Subcutaneous adipose tissue (tissue), 4 donors: ENCODE data around the gene GNMT. TPM values are rescaled to one million over a fixed set of nuclear protein-coding genes. Genes with fewer than 3 reads are reported as not detected.

Experiments used
- total RNA-seq, 4 donors: library from RNA; depleted of rRNA; stranded (reverse); fragments of >200 nt; gene quantifications; one replicate each; pipeline ENCODE4 v1.1.0, GENCODE V29; 2016
- TF ChIP-seq, protein P1 (sequence below): fragments of 450-650 bp; IDR thresholded peaks from one replicate; pipeline ENCODE4 v1.5.1; 2016; ENCODE audit warnings: low read depth, mild to moderate bottlenecking, control low read depth, antibody characterized with exemption, moderate library complexity

The GNMT gene
- total RNA-seq, 4 donors from 2014 or later = 0.44 TPM; not detected in 3

DNA sequence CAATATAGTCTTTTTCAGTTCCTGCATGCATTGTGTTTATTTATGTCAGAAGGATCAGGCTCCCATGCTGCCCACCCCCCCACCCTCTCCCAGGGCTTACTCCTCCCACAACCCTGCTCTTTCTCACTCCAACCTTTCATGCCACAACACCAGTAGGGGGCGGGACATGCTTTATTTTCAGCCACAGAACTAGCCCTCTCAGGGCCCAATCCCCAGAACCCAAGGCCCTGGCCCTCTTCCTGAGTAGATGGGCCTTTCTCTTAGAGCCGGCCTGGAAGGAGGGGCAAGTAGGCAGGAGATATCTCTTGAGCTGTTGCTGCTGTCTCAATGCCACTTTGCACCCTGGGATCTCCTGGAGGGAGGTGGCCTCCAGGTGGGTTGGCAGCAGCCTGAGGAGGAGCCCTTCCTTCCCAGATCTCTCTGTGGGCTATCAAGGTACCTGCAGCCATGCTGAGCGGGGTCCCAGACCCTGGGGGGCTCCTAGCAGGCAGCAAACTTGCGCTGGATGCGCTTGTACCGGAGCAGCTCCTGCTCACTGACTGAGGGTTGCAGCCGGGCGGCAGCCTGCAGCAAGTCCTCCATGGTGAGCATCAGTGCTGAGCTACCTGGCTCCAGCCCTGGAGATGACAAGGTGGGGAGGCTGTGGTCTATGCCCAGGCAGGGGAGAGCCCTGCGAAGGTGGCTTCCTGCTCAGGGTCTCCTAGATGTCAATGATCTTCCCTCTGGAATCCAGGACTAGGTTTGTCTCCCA is 3.5 kb downstream of the GNMT start:
- TF ChIP-seq, protein P1, sequence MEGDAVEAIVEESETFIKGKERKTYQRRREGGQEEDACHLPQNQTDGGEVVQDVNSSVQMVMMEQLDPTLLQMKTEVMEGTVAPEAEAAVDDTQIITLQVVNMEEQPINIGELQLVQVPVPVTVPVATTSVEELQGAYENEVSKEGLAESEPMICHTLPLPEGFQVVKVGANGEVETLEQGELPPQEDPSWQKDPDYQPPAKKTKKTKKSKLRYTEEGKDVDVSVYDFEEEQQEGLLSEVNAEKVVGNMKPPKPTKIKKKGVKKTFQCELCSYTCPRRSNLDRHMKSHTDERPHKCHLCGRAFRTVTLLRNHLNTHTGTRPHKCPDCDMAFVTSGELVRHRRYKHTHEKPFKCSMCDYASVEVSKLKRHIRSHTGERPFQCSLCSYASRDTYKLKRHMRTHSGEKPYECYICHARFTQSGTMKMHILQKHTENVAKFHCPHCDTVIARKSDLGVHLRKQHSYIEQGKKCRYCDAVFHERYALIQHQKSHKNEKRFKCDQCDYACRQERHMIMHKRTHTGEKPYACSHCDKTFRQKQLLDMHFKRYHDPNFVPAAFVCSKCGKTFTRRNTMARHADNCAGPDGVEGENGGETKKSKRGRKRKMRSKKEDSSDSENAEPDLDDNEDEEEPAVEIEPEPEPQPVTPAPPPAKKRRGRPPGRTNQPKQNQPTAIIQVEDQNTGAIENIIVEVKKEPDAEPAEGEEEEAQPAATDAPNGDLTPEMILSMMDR = no peak

DNA sequence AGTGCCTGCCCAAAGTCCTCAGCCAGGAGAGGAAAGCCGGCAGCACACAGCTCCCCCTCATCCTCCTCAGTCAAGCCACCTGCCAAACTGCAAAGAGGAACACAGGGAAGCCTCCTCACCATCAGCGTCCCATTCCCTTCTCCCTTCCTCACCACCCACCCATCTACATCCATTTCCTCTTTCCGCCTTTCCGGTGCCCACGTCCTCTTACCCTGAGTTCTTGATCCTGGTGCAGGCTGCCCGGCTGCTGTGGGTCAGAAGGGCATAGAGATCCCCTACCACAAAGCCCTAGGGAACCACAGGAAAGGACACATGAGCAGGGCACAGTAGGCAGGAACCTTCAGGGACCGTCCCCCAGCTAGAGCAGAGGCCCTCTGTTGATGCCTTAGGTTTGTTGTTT is 6.0 kb downstream of the GNMT start:
- TF ChIP-seq, protein P1 = no peak

DNA sequence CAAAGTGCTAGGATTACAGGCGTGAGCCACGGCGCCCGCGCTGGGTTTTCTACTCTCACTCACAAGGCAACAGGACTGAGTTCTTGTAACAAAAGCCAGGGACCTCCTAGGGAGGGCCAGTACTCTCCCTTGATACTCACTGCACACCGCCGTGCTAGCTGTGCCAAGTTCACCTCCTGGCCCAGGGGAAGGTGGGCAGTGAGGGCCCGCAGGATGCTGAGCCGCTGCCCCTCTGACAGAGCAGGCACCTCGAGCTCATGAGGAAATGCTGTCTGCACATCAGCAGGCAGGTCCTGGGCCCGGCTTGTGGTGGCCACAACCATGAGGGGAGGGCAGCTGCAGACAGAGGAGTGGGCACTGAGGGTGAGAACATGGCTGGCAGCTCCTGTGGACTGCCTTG is 6.7 kb downstream of the GNMT start:
- TF ChIP-seq, protein P1 = no peak

DNA sequence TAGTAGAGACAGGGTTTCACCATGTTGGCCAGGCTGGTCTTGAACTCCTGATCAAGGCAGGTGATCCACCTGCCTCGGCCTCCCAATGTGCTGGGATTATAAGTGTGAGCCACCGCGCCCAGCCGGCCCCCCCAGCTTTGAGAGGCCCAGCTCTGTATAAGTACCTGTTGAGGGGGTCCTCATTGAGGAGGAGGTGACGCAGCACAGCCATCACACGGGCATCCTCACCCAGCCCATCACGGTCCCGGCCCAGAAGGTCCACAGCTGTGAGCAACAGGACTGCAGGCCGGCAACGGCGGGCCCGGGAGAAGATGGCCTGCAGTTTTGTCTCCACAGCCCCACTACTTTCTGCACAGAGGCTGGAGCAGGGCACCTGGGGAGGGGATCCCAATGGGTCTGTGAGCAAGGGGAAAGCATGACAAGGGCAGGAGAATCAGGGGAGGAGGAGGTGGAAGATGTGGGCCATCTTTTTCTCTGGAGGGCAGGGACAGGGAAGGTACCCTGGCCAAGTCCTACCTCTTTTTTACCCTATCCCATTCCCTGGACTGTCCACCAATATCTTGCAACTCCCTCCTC is 7.7 kb downstream of the GNMT start:
- TF ChIP-seq, protein P1 = no peak

DNA sequence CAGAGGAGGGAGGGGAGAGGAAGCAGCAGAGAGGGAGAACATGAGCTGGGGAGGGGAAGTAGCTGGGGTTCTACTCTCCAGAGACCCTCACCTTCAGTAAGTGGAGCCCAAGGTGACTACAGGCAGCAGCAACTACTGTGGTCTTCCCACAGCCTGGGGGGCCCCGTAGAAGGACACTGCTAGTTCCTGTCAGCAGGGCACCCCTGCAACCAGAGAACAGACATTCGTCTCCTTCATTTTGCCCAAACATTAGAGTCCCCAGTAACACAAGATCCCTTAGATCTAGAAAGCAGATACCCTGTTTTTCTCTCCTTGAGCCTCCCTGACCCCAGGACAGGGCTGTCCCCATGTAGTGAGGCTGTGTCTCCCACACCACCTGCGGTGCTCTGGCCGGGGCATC is 8.2 kb downstream of the GNMT start:
- TF ChIP-seq, protein P1 = no peak

DNA sequence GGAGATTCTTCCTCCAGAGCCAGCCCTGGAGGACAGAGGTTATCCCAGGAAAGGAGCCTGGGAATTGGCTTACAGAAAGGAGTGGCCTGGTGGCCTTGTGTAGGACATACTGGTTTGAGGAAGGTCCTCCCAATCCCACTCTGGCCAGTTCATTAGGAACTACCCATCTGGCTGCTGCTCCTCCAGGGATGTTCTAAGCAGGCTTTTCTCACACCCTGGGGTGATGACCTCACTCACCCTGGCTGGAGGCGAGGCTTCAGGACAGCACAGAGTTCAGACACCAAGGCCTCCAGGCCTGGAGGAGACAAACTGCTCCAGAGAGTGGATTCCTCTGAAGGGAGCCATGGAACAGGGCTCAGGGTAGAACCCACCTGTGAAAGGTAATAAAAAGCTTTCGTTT is 8.9 kb downstream of the GNMT start:
- TF ChIP-seq, protein P1 = no peak

DNA sequence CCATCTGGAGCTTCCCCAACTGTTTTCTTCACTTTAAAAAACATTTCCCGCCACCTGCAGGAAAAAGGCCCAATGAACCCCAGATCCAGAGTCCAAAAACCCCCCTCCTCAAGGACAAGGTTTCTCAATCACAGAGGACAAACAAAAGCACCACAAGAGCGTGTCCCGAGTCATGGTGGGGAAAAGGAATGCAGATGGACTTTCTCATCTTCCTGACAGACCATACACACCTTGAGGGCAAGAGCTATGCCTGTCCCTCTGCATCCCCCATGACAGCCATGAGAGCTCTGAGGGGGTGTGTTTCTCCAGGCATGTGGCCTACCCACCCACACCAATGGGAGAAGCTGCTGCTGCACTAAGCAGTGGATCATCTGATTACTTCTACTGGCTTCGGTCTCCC is 9.4 kb downstream of the GNMT start:
- TF ChIP-seq, protein P1 = no peak
